ENCODE measurements around the gene FPR3. TPM values are rescaled to one million over a fixed set of nuclear protein-coding genes. Genes with fewer than 3 reads are reported as not detected.

Gene FPR3
- total RNA-seq, 1 donor from 2014 or later, result not detected

DNA sequence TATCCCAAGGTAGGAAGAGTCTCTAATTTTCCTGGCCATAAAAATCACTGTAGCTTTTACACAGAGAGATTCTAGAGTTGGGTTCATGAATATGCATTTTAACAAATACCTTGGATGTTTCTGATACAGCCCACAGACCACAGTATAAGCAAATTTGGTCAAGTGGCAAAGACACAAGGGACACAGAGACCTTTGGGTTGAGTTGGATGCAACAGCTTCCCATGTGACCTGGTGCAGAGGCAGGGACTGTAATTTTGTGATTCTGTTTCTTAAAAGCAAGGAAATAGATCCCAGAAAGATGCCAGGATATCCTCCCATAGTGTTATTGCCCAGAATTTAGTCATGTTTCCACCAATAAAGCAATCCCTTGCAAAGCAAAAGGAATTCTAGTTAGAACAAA, 27.0 kb downstream of the FPR3 start:
- Mint-ChIP-seq H3K9me3 (ENCODE audit: low read depth) (peaks cover 71% of the 10 kb centered on the region), H3K27ac (ENCODE audit: unreplicated experiment) (no peak overlapping the region), H3K36me3 (ENCODE audit: low read depth) (no peaks in the 10 kb centered on the region), H3K4me1 (ENCODE audit: low read depth) (no peaks in the 10 kb centered on the region), H3K27me3 (ENCODE audit: low read depth) (no peaks in the 10 kb centered on the region), H3K4me3 (ENCODE audit: unreplicated experiment) (no peak overlapping the region)
- DNase-seq (ENCODE audit: low spot score), result no peak
- TF ChIP-seq, protein P1, sequence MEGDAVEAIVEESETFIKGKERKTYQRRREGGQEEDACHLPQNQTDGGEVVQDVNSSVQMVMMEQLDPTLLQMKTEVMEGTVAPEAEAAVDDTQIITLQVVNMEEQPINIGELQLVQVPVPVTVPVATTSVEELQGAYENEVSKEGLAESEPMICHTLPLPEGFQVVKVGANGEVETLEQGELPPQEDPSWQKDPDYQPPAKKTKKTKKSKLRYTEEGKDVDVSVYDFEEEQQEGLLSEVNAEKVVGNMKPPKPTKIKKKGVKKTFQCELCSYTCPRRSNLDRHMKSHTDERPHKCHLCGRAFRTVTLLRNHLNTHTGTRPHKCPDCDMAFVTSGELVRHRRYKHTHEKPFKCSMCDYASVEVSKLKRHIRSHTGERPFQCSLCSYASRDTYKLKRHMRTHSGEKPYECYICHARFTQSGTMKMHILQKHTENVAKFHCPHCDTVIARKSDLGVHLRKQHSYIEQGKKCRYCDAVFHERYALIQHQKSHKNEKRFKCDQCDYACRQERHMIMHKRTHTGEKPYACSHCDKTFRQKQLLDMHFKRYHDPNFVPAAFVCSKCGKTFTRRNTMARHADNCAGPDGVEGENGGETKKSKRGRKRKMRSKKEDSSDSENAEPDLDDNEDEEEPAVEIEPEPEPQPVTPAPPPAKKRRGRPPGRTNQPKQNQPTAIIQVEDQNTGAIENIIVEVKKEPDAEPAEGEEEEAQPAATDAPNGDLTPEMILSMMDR (IDR thresholded peaks at IDR 0.05), result no peak

GRCh38 chr19:51822325-51822724, 27.4 kb downstream of the FPR3 start:
- Mint-ChIP-seq H3K4me3 (ENCODE audit: unreplicated experiment) (no peak overlapping the region), H3K36me3 (ENCODE audit: low read depth) (no peaks in the 10 kb centered on the region), H3K27ac (ENCODE audit: unreplicated experiment) (no peak overlapping the region), H3K4me1 (ENCODE audit: low read depth) (no peaks in the 10 kb centered on the region), H3K27me3 (ENCODE audit: low read depth) (no peaks in the 10 kb centered on the region), H3K9me3 (ENCODE audit: low read depth) (peaks cover 74% of the 10 kb centered on the region)
- no peak for DNase-seq (ENCODE audit: low spot score)
- TF ChIP-seq, protein P1 (IDR thresholded peaks at IDR 0.05), result no peak

GRCh38 chr19:51822946-51823345, 28.0 kb downstream of the FPR3 start:
- no peak overlapping the region for H3K27ac Mint-ChIP-seq (ENCODE audit: unreplicated experiment)
- TF ChIP-seq, protein P1 (IDR thresholded peaks at IDR 0.05), result no peak
- no peaks in the 10 kb centered on the region for H3K27me3 Mint-ChIP-seq (ENCODE audit: low read depth)
- no peak for DNase-seq (ENCODE audit: low spot score)
- no peaks in the 10 kb centered on the region for H3K4me1 Mint-ChIP-seq (ENCODE audit: low read depth)
- no peaks in the 10 kb centered on the region for H3K36me3 Mint-ChIP-seq (ENCODE audit: low read depth)
- H3K9me3 Mint-ChIP-seq (ENCODE audit: low read depth), result peaks cover 75% of the 10 kb centered on the region
- H3K4me3 Mint-ChIP-seq (ENCODE audit: unreplicated experiment), result no peak overlapping the region

DNA sequence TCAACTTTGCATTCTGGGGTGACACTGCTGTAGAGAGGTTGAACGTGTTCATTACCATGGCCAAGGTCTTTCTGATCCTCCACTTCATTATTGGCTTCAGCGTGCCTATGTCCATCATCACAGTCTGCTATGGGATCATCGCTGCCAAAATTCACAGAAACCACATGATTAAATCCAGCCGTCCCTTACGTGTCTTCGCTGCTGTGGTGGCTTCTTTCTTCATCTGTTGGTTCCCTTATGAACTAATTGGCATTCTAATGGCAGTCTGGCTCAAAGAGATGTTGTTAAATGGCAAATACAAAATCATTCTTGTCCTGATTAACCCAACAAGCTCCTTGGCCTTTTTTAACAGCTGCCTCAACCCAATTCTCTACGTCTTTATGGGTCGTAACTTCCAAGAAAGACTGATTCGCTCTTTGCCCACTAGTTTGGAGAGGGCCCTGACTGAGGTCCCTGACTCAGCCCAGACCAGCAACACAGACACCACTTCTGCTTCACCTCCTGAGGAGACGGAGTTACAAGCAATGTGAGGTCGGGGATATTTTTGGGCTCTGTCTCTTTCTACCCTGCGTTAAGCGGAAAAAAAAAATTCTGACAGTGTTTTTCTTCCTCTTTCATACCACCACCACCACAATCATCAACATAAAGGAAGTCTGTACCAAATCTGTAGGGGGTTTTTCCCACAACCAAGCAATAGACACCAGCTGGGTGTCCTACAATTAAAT, 29.5 kb downstream of the FPR3 start:
- TF ChIP-seq, protein P1 (IDR thresholded peaks at IDR 0.05), result no peak
- Mint-ChIP-seq H3K9me3 (ENCODE audit: low read depth) (peaks cover 74% of the 10 kb centered on the region), H3K27ac (ENCODE audit: unreplicated experiment) (no peak overlapping the region), H3K4me3 (ENCODE audit: unreplicated experiment) (no peak overlapping the region), H3K4me1 (ENCODE audit: low read depth) (no peaks in the 10 kb centered on the region), H3K36me3 (ENCODE audit: low read depth) (no peaks in the 10 kb centered on the region), H3K27me3 (ENCODE audit: low read depth) (no peaks in the 10 kb centered on the region)
- no peak for DNase-seq (ENCODE audit: low spot score)

DNA sequence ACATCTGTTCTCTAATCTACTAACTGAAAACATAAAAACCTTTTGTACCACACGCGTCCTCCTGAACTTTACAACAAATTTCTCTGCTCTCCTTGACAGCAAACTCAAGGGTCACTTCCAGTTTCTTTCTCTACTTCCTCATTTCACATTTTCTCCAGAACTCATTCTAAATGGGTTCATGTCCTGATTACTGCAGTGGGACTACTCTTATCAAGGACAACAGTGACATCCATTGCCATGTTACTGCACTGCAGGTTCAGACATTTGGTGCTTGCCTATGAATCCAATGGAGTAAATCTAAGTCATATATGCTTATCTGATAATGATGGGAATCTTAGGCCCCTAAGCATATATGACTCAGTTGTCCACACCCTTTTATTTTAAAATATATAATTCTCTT, 35.3 kb downstream of the FPR3 start:
- peaks cover 54% of the 10 kb centered on the region for H3K9me3 Mint-ChIP-seq (ENCODE audit: low read depth)
- H3K27me3 Mint-ChIP-seq (ENCODE audit: low read depth), result no peaks in the 10 kb centered on the region
- no peak overlapping the region for H3K27ac Mint-ChIP-seq (ENCODE audit: unreplicated experiment)
- TF ChIP-seq, protein P1 (IDR thresholded peaks at IDR 0.05), result no peak
- H3K36me3 Mint-ChIP-seq (ENCODE audit: low read depth), result no peaks in the 10 kb centered on the region
- no peak overlapping the region for H3K4me3 Mint-ChIP-seq (ENCODE audit: unreplicated experiment)
- no peak for DNase-seq (ENCODE audit: low spot score)
- H3K4me1 Mint-ChIP-seq (ENCODE audit: low read depth), result no peaks in the 10 kb centered on the region

All from chondrocyte (in vitro differentiated cells).